ENCODE measurements around the gene CAT. TPM values are rescaled to one million over a fixed set of nuclear protein-coding genes. Genes with fewer than 3 reads are reported as not detected.
"Not testable (repeated sequence)": the region's sequence is repeated elsewhere in the genome, so short reads cannot be mapped to it uniquely, and the experiment has no call there.

Gene CAT
- total and polyA plus RNA-seq, 5 donors from 2014 or later: 26.8 to 119 (median 90.6) TPM

DNA sequence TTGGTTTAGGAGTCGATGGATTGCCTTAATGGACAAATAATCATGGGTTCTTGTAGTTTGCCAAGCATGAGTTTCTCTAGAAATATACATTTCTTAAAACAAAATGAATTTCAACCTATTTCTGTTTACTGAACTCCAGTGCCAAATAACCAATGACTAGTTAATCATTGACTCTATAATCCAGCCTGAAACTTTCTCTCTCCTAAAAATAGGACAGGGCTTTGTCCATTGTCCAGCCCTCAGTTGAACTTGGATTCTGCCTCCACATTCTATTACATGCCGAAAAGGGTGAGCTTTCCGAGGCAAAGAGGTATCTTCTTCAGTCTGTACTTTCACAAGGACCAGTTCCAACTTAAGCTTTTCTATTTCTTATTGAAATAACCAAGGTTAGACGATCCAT lies 23.2 kb upstream of the CAT start:
- Mint-ChIP-seq H3K4me1 (no peaks in the 10 kb centered on the region), H3K27me3 (peaks cover 27% of the 10 kb centered on the region), H3K27ac (no peak overlapping the region), H3K4me3 (no peak overlapping the region), H3K9me3 (peaks cover 0 to 22% (median 10%) of the 10 kb centered on the region in 7 donors), H3K36me3 (peaks cover 7% of the 10 kb centered on the region)
- no peak overlapping the region for H3K4me3 ChIP-seq (ENCODE audit: low read depth, low read length)
- ATAC-seq (ENCODE audit: low read depth in 2 of 2) (no peak), DNase-seq (no peak)
- H3K4me1 ChIP-seq (ENCODE audit: control insufficient read depth, insufficient read depth, low read length, poor library complexity, severe bottlenecking): no peaks in the 10 kb centered on the region
- H3K9me3 ChIP-seq (ENCODE audit: control insufficient read depth in 2 of 2, low read length in 2 of 2): peaks cover 9 to 16% of the 10 kb centered on the region in 2 experiments
- H3K27ac ChIP-seq (ENCODE audit: insufficient read depth, low read length, poor library complexity, severe bottlenecking): no peak overlapping the region
- peaks cover 6% of the 10 kb centered on the region for H3K27me3 ChIP-seq (ENCODE audit: control insufficient read depth, insufficient read depth, low read length)
- no peaks in the 10 kb centered on the region for H3K36me3 ChIP-seq (ENCODE audit: control insufficient read depth, insufficient read depth, low read length)

DNA sequence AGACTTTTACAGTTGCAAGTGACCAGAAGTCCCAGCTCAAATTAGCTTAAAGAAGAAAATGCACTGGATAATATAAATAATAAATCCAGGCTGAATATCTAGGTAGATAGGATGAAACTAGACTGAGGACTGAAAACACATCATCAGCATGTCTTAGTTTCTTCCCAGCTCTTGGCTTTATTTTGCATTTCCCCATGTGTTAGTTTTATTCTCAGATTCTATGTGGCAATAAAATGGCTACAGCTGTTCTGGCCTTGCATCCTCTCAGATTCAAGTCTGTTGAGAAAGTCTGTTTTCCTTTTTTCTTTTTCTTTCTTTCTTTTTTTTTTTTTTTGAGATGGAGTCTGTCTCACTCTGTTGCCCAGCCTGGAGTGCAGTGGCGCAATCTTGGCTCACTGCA lies 22.6 kb upstream of the CAT start:
- ATAC-seq (ENCODE audit: low read depth in 2 of 2): no peak

DNA sequence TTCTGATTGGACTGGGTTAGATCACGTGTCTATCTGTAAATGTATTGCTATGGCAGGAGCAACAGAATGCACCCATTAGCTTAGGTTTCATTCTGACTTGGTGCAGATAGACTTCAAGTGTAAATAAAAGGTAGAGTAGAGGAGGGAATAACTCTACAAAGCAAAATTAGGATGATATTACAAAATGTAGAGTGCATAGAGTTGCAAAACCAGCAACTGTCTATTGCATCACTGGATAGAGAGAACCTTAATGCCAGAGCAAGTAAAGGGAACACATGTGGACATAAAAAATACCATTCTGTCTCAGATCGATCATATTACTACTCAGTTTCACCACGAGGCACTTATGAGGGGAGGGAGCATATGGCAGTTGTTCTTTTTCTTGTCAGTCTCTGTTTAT lies 22.0 kb upstream of the CAT start:
- DNase-seq: no peak
- peaks cover 35% of the 10 kb centered on the region for H3K27me3 Mint-ChIP-seq
- no peak overlapping the region for H3K27ac ChIP-seq (ENCODE audit: insufficient read depth, low read length, poor library complexity, severe bottlenecking)
- no peaks in the 10 kb centered on the region for H3K36me3 ChIP-seq (ENCODE audit: control insufficient read depth, insufficient read depth, low read length)
- H3K36me3 Mint-ChIP-seq: peaks cover 7% of the 10 kb centered on the region
- H3K9me3 ChIP-seq (ENCODE audit: control insufficient read depth in 2 of 2, low read length in 2 of 2): peaks cover 9 to 16% of the 10 kb centered on the region in 2 experiments
- no peak for ATAC-seq (ENCODE audit: low read depth in 2 of 2)
- peaks cover 6% of the 10 kb centered on the region for H3K27me3 ChIP-seq (ENCODE audit: control insufficient read depth, insufficient read depth, low read length)
- no peak overlapping the region for H3K27ac Mint-ChIP-seq
- H3K4me1 ChIP-seq (ENCODE audit: control insufficient read depth, insufficient read depth, low read length, poor library complexity, severe bottlenecking): no peaks in the 10 kb centered on the region
- peaks cover 0 to 22% (median 10%) of the 10 kb centered on the region in 7 donors for H3K9me3 Mint-ChIP-seq
- H3K4me3 Mint-ChIP-seq: no peak overlapping the region
- no peaks in the 10 kb centered on the region for H3K4me1 Mint-ChIP-seq
- H3K4me3 ChIP-seq (ENCODE audit: low read depth, low read length): no peak overlapping the region

More for the DNA sequence above, 22.6 kb upstream of the CAT start:
- DNase-seq: no peak
- H3K36me3 Mint-ChIP-seq: peaks cover 7% of the 10 kb centered on the region
- H3K27ac ChIP-seq (ENCODE audit: insufficient read depth, low read length, poor library complexity, severe bottlenecking): no peak overlapping the region
- H3K27me3 Mint-ChIP-seq: peaks cover 33% of the 10 kb centered on the region
- H3K4me1 Mint-ChIP-seq: no peaks in the 10 kb centered on the region
- H3K4me3 ChIP-seq (ENCODE audit: low read depth, low read length): no peak overlapping the region
- no peak overlapping the region for H3K27ac Mint-ChIP-seq
- H3K9me3 Mint-ChIP-seq: peaks cover 0 to 22% (median 10%) of the 10 kb centered on the region in 7 donors
- no peaks in the 10 kb centered on the region for H3K4me1 ChIP-seq (ENCODE audit: control insufficient read depth, insufficient read depth, low read length, poor library complexity, severe bottlenecking)
- peaks cover 6% of the 10 kb centered on the region for H3K27me3 ChIP-seq (ENCODE audit: control insufficient read depth, insufficient read depth, low read length)
- H3K4me3 Mint-ChIP-seq: no peak overlapping the region
- peaks cover 9 to 16% of the 10 kb centered on the region in 2 experiments for H3K9me3 ChIP-seq (ENCODE audit: control insufficient read depth in 2 of 2, low read length in 2 of 2)
- no peaks in the 10 kb centered on the region for H3K36me3 ChIP-seq (ENCODE audit: control insufficient read depth, insufficient read depth, low read length)

DNA sequence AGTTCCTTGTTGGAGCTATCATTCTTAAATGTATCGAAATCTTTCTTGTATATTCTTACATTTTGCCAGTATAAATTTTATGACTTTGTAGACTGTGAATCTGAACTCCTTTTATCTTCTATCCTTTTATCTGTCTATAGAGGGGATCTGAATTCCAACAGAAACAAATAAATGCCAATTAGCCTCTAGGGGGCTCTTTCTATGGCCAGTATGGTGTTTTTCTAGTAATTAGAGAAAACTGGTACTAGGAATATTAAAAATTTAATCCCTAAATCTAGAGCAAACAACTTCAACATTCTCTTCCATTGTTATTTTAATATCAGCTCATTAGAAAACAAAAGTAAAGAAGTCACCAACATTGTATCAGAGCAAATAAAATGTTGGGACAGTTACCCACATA lies 21.5 kb upstream of the CAT start:
- Mint-ChIP-seq H3K4me3 (no peak overlapping the region), H3K4me1 (no peaks in the 10 kb centered on the region), H3K27ac (no peak overlapping the region), H3K27me3 (peaks cover 35% of the 10 kb centered on the region), H3K9me3 (peaks cover 0 to 22% (median 8%) of the 10 kb centered on the region in 7 donors), H3K36me3 (peaks cover 7% of the 10 kb centered on the region)
- peaks cover 9 to 16% of the 10 kb centered on the region in 2 experiments for H3K9me3 ChIP-seq (ENCODE audit: control insufficient read depth in 2 of 2, low read length in 2 of 2)
- no peak for ATAC-seq (ENCODE audit: low read depth in 2 of 2)
- no peaks in the 10 kb centered on the region for H3K4me1 ChIP-seq (ENCODE audit: control insufficient read depth, insufficient read depth, low read length, poor library complexity, severe bottlenecking)
- no peak overlapping the region for H3K4me3 ChIP-seq (ENCODE audit: low read depth, low read length)
- H3K36me3 ChIP-seq (ENCODE audit: control insufficient read depth, insufficient read depth, low read length): no peaks in the 10 kb centered on the region
- H3K27me3 ChIP-seq (ENCODE audit: control insufficient read depth, insufficient read depth, low read length): peaks cover 9% of the 10 kb centered on the region
- no peak for DNase-seq
- no peak overlapping the region for H3K27ac ChIP-seq (ENCODE audit: insufficient read depth, low read length, poor library complexity, severe bottlenecking)

DNA sequence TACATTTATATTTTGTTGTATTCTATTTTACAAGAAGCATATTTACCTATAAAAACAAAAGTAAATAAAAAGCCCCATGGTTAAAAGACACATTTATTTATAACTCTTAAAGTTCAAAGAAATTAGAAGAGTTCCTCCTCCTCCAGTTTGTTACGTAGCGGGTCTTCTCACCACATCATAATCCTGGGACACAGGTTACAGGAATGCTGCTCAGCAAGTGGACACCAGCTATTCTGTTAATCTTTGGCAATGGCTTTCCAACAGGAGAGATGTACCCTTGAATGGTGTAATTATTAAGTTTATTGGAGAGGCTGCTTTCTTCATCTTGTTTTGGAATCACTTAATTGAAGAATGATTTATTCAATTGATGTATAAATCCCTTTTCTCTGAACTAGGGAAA lies 19.6 kb upstream of the CAT start:
- Histone ChIP-seq H3K36me3 (ENCODE audit: control insufficient read depth, insufficient read depth, low read length) (no peaks in the 10 kb centered on the region), H3K9me3 (ENCODE audit: control insufficient read depth in 2 of 2, low read length in 2 of 2) (no peaks in the 10 kb centered on the region), H3K27ac (ENCODE audit: insufficient read depth, low read length, poor library complexity, severe bottlenecking) (no peak overlapping the region), H3K4me1 (ENCODE audit: control insufficient read depth, insufficient read depth, low read length, poor library complexity, severe bottlenecking) (no peaks in the 10 kb centered on the region), H3K4me3 (ENCODE audit: low read depth, low read length) (no peak overlapping the region), H3K27me3 (ENCODE audit: control insufficient read depth, insufficient read depth, low read length) (peaks cover 15% of the 10 kb centered on the region)
- Mint-ChIP-seq H3K27me3 (peaks cover 35% of the 10 kb centered on the region), H3K36me3 (peaks cover 7% of the 10 kb centered on the region), H3K9me3 (peaks cover 0 to 7% (median 3%) of the 10 kb centered on the region in 7 donors), H3K27ac (no peak overlapping the region), H3K4me1 (no peaks in the 10 kb centered on the region), H3K4me3 (no peak overlapping the region)
- ATAC-seq (ENCODE audit: low read depth in 2 of 2) (no peak), DNase-seq (no peak)

DNA sequence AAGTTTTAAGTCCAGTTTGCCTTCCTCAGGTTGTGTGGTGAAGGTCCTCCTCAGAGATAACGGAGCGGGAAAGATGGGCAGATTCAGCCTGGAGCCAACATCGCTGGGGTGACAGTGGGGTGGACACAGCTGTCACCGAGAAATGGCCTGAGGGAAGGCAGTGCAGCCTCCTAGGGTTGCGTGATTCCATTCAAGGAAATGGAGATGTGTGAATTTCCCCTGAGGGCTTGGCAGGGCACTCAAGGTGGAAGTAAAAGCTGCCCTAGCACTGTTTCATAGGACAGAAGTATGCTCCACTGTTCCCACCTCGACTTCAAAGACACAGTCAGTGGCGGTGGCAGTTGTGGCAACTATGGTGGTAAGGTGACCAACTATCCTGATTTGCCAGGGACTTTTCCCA lies 15.4 kb upstream of the CAT start:
- Histone ChIP-seq H3K4me1 (ENCODE audit: control insufficient read depth, insufficient read depth, low read length, poor library complexity, severe bottlenecking) (no peaks in the 10 kb centered on the region), H3K9me3 (ENCODE audit: control insufficient read depth in 2 of 2, low read length in 2 of 2) (no peaks in the 10 kb centered on the region), H3K27ac (ENCODE audit: insufficient read depth, low read length, poor library complexity, severe bottlenecking) (no peak overlapping the region), H3K4me3 (ENCODE audit: low read depth, low read length) (no peak overlapping the region), H3K27me3 (ENCODE audit: control insufficient read depth, insufficient read depth, low read length) (peaks cover 18% of the 10 kb centered on the region), H3K36me3 (ENCODE audit: control insufficient read depth, insufficient read depth, low read length) (no peaks in the 10 kb centered on the region)
- Mint-ChIP-seq H3K27ac (no peak overlapping the region), H3K27me3 (peaks cover 35% of the 10 kb centered on the region), H3K4me1 (no peaks in the 10 kb centered on the region), H3K4me3 (no peak overlapping the region), H3K9me3 (peaks cover 0 to 2% (median 0%) of the 10 kb centered on the region in 7 donors), H3K36me3 (no peaks in the 10 kb centered on the region)
- no peak for ATAC-seq (ENCODE audit: low read depth in 2 of 2)
- no peak for DNase-seq

DNA sequence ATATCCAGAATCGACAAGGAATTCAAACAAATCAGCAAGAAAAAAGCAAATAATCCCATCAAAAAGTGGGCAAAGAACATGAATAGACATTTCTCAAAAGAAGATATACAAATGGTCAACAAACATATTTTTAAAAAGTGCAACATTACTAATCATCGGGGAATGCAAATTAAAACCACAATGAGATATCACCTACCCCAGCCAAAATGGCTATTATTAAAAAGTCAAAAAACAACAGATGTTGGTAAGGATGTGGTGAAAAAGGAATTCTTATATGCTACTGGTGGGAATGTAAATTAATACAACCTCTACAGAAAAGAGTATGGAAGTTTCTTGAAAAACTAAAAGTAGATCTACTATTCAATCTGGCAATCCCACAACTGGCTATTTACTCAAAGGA lies 13.9 kb upstream of the CAT start:
- not testable (repeated sequence) for H3K36me3 ChIP-seq (ENCODE audit: control insufficient read depth, insufficient read depth, low read length); H3K9me3 ChIP-seq (ENCODE audit: control insufficient read depth in 2 of 2, low read length in 2 of 2); ATAC-seq (ENCODE audit: low read depth in 2 of 2); H3K27ac ChIP-seq (ENCODE audit: insufficient read depth, low read length, poor library complexity, severe bottlenecking); H3K9me3 Mint-ChIP-seq; H3K4me1 Mint-ChIP-seq; H3K36me3 Mint-ChIP-seq; H3K4me1 ChIP-seq (ENCODE audit: control insufficient read depth, insufficient read depth, low read length, poor library complexity, severe bottlenecking); H3K4me3 ChIP-seq (ENCODE audit: low read depth, low read length); DNase-seq; H3K27ac Mint-ChIP-seq; H3K4me3 Mint-ChIP-seq
- H3K27me3 ChIP-seq (ENCODE audit: control insufficient read depth, insufficient read depth, low read length): peaks cover 13% of the 10 kb centered on the region
- H3K27me3 Mint-ChIP-seq: peaks cover 33% of the 10 kb centered on the region

DNA sequence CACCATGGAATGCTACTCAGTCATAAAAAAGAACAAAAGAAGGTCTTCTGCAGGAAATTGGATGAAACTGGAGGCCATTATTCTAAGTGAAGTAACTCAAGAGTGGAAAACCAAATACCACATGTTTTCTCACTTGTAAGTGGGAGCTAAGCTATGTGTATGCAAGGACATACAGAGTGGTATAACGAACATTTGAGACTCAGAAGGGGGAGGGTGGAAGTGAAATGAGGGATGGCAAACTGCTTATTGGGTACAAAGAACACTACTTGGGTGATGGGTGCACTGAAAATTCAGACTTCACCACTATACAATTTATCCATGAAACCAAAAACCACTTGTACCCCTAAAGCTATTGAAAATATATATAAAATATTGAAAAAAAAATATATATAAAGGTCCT lies 13.4 kb upstream of the CAT start:
- H3K9me3 ChIP-seq (ENCODE audit: control insufficient read depth in 2 of 2, low read length in 2 of 2): no peaks in the 10 kb centered on the region
- no peaks in the 10 kb centered on the region for H3K36me3 Mint-ChIP-seq
- DNase-seq: no peak
- peaks cover 0 to 3% (median 0%) of the 10 kb centered on the region in 4 donors for H3K4me1 Mint-ChIP-seq
- H3K4me3 Mint-ChIP-seq: no peak overlapping the region
- H3K9me3 Mint-ChIP-seq: no peaks in the 10 kb centered on the region
- H3K4me1 ChIP-seq (ENCODE audit: control insufficient read depth, insufficient read depth, low read length, poor library complexity, severe bottlenecking): no peaks in the 10 kb centered on the region
- no peak overlapping the region for H3K27ac ChIP-seq (ENCODE audit: insufficient read depth, low read length, poor library complexity, severe bottlenecking)
- H3K36me3 ChIP-seq (ENCODE audit: control insufficient read depth, insufficient read depth, low read length): no peaks in the 10 kb centered on the region
- H3K4me3 ChIP-seq (ENCODE audit: low read depth, low read length): no peak overlapping the region
- no peak overlapping the region for H3K27ac Mint-ChIP-seq
- peaks cover 36% of the 10 kb centered on the region for H3K27me3 Mint-ChIP-seq
- ATAC-seq (ENCODE audit: low read depth in 2 of 2): no peak
- H3K27me3 ChIP-seq (ENCODE audit: control insufficient read depth, insufficient read depth, low read length): peaks cover 13% of the 10 kb centered on the region
